CD14-positive monocyte (primary cell): ENCODE data around the gene TRAPPC2. TPM values are rescaled to one million over a fixed set of nuclear protein-coding genes. Genes with fewer than 3 reads are reported as not detected.

Experiments used
- DNase-seq, 3 donors: peaks; one replicate each; pipeline ENCODE4 v3.0.0-alpha.2; 2011 to 2022
- H2AFZ ChIP-seq: 2 replicates; pipeline ENCODE4 v1.6.0; 2012; ENCODE audit warnings: mild to moderate bottlenecking, low read depth, low read length, inconsistent platforms; ENCODE audit not compliant: insufficient read depth, poor library complexity, severe bottlenecking
- H3K27ac ChIP-seq, 2 donors: 1 replicate in 1 of 2; 2 replicates in 1 of 2; pipeline ENCODE4 v1.5.1; 2012 to 2013; ENCODE audit warnings: low read length in 2 of 2, control low read depth in 1 of 2, inconsistent platforms in 1 of 2, low read depth in 1 of 2, mild to moderate bottlenecking in 1 of 2
- H3K27me3 ChIP-seq, 2 donors: one replicate each; pipeline versions ENCODE4 v1.6.0 to v1.6.1; 2011 to 2013; ENCODE audit warnings: low read length in 2 of 2; ENCODE audit not compliant: control insufficient read depth in 2 of 2, insufficient read depth in 2 of 2
- H3K36me3 ChIP-seq, 2 donors: replicated peaks in 1 of 2; 1 replicate in 1 of 2; 2 replicates in 1 of 2; pipeline versions ENCODE4 v1.5.1 to v1.6.1; 2012 to 2013; ENCODE audit warnings: low read length in 2 of 2, control low read depth in 1 of 2, inconsistent platforms in 1 of 2, mild to moderate bottlenecking in 1 of 2; ENCODE audit not compliant: insufficient read depth in 2 of 2, control insufficient read depth in 1 of 2
- H3K4me1 ChIP-seq, 2 donors: 1 replicate in 1 of 2; 2 replicates in 1 of 2; pipeline versions ENCODE4 v1.5.1 to v1.6.1; 2012 to 2013; ENCODE audit warnings: low read length in 2 of 2, control low read depth in 1 of 2, inconsistent platforms in 1 of 2, mild to moderate bottlenecking in 1 of 2, moderate library complexity in 1 of 2; ENCODE audit not compliant: insufficient read depth in 2 of 2, control insufficient read depth in 1 of 2
- H3K4me2 ChIP-seq: replicated peaks from 2 replicates; pipeline ENCODE3; 2012; ENCODE audit warnings: low read length, moderate library complexity, mild to moderate bottlenecking; ENCODE audit not compliant: poor library complexity, severe bottlenecking; ENCODE audit errors: extremely low read depth
- H3K4me3 ChIP-seq, 3 experiments: fragments of 200-600 bp in 1 of 3; sonication (generic) in 1 of 3; replicated peaks in 1 of 3; 1 replicate in 2 of 3; 2 replicates in 1 of 3; pipeline ENCODE4 v1.5.1; 2011 to 2013; ENCODE audit warnings: low read length in 3 of 3, mild to moderate bottlenecking in 3 of 3, control low read depth in 2 of 3, low read depth in 2 of 3, inconsistent platforms in 1 of 3, moderate library complexity in 1 of 3
- H3K79me2 ChIP-seq: 2 replicates; pipeline ENCODE4 v1.6.0; 2012; ENCODE audit warnings: mild to moderate bottlenecking, control low read depth, inconsistent platforms, low read length, moderate library complexity; ENCODE audit not compliant: insufficient read depth
- H3K9ac ChIP-seq: 2 replicates; pipeline ENCODE4 v1.6.0; 2017; ENCODE audit warnings: low read length, mild to moderate bottlenecking; ENCODE audit not compliant: insufficient read depth, poor library complexity, severe bottlenecking
- H3K9me3 ChIP-seq, 2 donors: replicated peaks in 1 of 2; 1 replicate in 1 of 2; 2 replicates in 1 of 2; pipeline versions ENCODE4 v1.5.1 to v1.6.1; 2012 to 2013; ENCODE audit warnings: low read length in 2 of 2, control low read depth in 1 of 2; ENCODE audit not compliant: control insufficient read depth in 1 of 2, insufficient read depth in 1 of 2
- H4K20me1 ChIP-seq: 2 replicates; pipeline ENCODE4 v1.6.0; 2012; ENCODE audit warnings: mild to moderate bottlenecking, low read length, control low read depth, moderate library complexity; ENCODE audit not compliant: insufficient read depth
- H3K27ac Mint-ChIP-seq, 7 donors: one replicate each; pipeline ENCODE4 v1.8.0; 2020; ENCODE audit warnings: mild to moderate bottlenecking in 7 of 7, mixed read lengths in 7 of 7, moderate library complexity in 6 of 7, inconsistent platforms in 2 of 7
- H3K27me3 Mint-ChIP-seq, 3 donors: one replicate each; pipeline ENCODE4 v1.8.0; 2021 to 2022; ENCODE audit warnings: low read depth in 3 of 3, mild to moderate bottlenecking in 3 of 3, mixed read lengths in 3 of 3, moderate library complexity in 3 of 3, inconsistent platforms in 1 of 3
- H3K36me3 Mint-ChIP-seq, 2 donors: one replicate each; pipeline ENCODE4 v1.8.0; 2020; ENCODE audit warnings: mixed read lengths in 2 of 2, inconsistent platforms in 1 of 2, mild to moderate bottlenecking in 1 of 2
- H3K4me1 Mint-ChIP-seq: one replicate; pipeline ENCODE4 v1.8.0; 2020; ENCODE audit warnings: mild to moderate bottlenecking, mixed read lengths
- H3K4me3 Mint-ChIP-seq, 2 donors: one replicate each; pipeline ENCODE4 v1.8.0; 2020; ENCODE audit warnings: mild to moderate bottlenecking in 2 of 2, mixed read lengths in 2 of 2, moderate library complexity in 1 of 2
- H3K9me3 Mint-ChIP-seq, 7 donors: one replicate each; pipeline ENCODE4 v1.8.0; 2020 to 2022; ENCODE audit warnings: mixed read lengths in 7 of 7, mild to moderate bottlenecking in 6 of 7, moderate library complexity in 6 of 7, inconsistent platforms in 2 of 7
- WGBS: methylation state at CpG from one replicate; pipeline ENCODE4 v1.1.5; 2013; ENCODE audit warnings: missing lambda C conversion rate; ENCODE audit not compliant: insufficient coverage; 5-methylcytosine and 5-hydroxymethylcytosine counted together
- intact Hi-C, 2 donors: fragments of 100-400 bp; cut with micrococcal nuclease; formaldehyde crosslinking; loops; one replicate each; pipeline versions ENCODE4 v1.15.0 to v1.15.1; 2023
- polyA plus RNA-seq, 3 donors: library from polyadenylated mRNA; depleted of rRNA in 1 of 3; unstranded in 2 of 3; stranded (reverse) in 1 of 3; fragments of 300-500 nt in 2 of 3; fragments of >200 nt in 1 of 3; fragmentation: Illumina TruSeq in 2 of 3; gene quantifications; 1 replicate in 2 of 3; 2 replicates in 1 of 3; pipeline ENCODE4 v1.2.3, GENCODE V29; 2012 to 2021
- TF ChIP-seq, protein P1 (sequence below): fragments of 200-600 bp; IDR thresholded peaks from one replicate; pipeline ENCODE4 v1.8.0; 2022; ENCODE audit warnings: antibody characterized with exemption, mild to moderate bottlenecking

TRAPPC2 gene
- polyA plus RNA-seq, 3 donors = 10.6 to 18.3 (median 12.2) TPM

DNA sequence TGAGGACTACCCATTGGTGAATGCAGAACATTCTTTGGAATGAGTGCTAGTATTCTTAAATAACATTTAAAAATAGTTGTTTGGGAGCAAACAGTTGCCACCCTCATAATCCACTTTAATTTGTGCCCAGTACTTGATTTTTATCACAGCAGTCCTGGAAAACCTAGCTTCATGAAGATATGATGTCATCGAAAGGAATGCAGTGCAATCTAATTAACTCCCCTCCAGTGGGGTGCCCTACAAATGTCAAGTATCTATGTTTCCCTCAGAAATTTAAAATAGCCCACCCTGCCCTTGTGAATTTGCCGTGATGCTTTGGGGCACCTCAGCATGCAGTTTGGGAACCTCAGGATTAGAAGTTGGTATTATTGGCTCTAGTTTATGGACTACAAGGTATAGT, 40.1 kb downstream of the TRAPPC2 start:
- peaks cover 0 to 23% (median 0%) of the 10 kb centered on the region in 3 donors for H3K27me3 Mint-ChIP-seq
- no peak for DNase-seq
- peaks cover 0 to 5% (median 0%) of the 10 kb centered on the region in 7 donors for H3K9me3 Mint-ChIP-seq
- peaks cover 0 to 3% of the 10 kb centered on the region in 2 donors for H3K36me3 Mint-ChIP-seq
- Histone ChIP-seq H3K4me3 (no peak overlapping the region), H3K9me3 (no peaks in the 10 kb centered on the region), H3K27me3 (peaks cover 0 to 7% of the 10 kb centered on the region in 2 donors), H3K27ac (peak overlapping the region in 1 of 2 donors; percentile 45), H4K20me1 (peaks cover 72% of the 10 kb centered on the region), H3K9ac (no peak overlapping the region), H2AFZ (no peak overlapping the region), H3K4me1 (peaks cover 85% of the 10 kb centered on the region in 2 donors), H3K79me2 (peaks cover 99% of the 10 kb centered on the region), H3K36me3 (no peaks in the 10 kb centered on the region), H3K4me2 (no peak overlapping the region)
- TF ChIP-seq, protein P1, sequence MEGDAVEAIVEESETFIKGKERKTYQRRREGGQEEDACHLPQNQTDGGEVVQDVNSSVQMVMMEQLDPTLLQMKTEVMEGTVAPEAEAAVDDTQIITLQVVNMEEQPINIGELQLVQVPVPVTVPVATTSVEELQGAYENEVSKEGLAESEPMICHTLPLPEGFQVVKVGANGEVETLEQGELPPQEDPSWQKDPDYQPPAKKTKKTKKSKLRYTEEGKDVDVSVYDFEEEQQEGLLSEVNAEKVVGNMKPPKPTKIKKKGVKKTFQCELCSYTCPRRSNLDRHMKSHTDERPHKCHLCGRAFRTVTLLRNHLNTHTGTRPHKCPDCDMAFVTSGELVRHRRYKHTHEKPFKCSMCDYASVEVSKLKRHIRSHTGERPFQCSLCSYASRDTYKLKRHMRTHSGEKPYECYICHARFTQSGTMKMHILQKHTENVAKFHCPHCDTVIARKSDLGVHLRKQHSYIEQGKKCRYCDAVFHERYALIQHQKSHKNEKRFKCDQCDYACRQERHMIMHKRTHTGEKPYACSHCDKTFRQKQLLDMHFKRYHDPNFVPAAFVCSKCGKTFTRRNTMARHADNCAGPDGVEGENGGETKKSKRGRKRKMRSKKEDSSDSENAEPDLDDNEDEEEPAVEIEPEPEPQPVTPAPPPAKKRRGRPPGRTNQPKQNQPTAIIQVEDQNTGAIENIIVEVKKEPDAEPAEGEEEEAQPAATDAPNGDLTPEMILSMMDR = no peak
- H3K27ac Mint-ChIP-seq = no peak overlapping the region
- H3K4me3 Mint-ChIP-seq = no peak overlapping the region
- intact Hi-C loops = loop anchor here (5.0 to 10.0 kb wide), 2 partner anchors 42 to 1180 kb away; partner anchors contain the start of genes FANCB (in 1 of the 2), MOSPD2 (in 1 of the 2) and TCEANC (in 1 of the 2)
- WGBS = no CpG with 5 or more reads among the region's 2 CpGs
- H3K4me1 Mint-ChIP-seq = peaks cover 72% of the 10 kb centered on the region

DNA sequence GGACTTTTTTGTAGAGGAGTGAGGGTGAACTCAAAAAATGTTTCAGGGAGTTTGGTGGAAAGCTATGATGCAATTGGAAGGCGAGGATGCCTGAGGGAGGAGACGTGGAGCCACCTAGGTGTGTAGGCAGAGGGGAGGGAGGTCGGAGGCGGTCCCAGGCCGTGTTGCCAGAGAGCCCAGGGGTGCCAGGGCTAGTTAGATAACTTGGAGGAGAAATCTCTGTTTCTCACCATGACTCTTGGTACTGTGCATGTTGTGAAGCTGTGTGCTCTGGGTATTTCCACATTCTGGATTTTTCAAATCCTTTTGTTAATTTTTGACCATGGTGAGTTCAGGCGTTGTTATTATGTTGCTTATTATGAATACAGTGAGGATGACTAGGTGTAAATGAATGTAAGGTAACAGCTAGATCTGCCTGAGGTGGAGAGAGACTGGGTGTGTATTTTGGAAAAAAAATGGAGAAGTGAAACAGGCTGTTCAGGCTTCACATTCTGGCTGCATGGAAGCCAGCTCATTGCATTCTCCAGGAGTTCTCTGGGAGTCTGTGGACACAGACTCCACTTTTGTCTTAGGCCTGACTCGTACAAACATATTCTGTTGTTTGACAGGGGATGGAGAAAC, 41.0 kb downstream of the TRAPPC2 start:
- peaks cover 76% of the 10 kb centered on the region in 2 donors for H3K4me1 ChIP-seq

More for the DNA sequence above, 41.0 kb downstream of the TRAPPC2 start:
- Histone ChIP-seq H3K27me3 (peaks cover 0 to 8% of the 10 kb centered on the region in 2 donors), H4K20me1 (peaks cover 63% of the 10 kb centered on the region), H3K4me3 (no peak overlapping the region), H3K36me3 (no peaks in the 10 kb centered on the region), H3K4me2 (peak overlapping the region; percentile 20), H3K9ac (no peak overlapping the region), H3K27ac (peak overlapping the region; percentile 44 to 46), H2AFZ (no peak overlapping the region), H3K79me2 (peaks cover 99% of the 10 kb centered on the region), H3K9me3 (no peaks in the 10 kb centered on the region)
- DNase-seq = peak in 2 of 3 donors; percentile 51 to 58
- WGBS = 17% methylated on average over 1 of the region's 7 CpGs
- Mint-ChIP-seq H3K9me3 (peaks cover 0 to 6% (median 0%) of the 10 kb centered on the region in 7 donors), H3K27me3 (peaks cover 0 to 32% (median 0%) of the 10 kb centered on the region in 3 donors), H3K36me3 (peaks cover 0 to 3% of the 10 kb centered on the region in 2 donors), H3K4me3 (peak overlapping the region in 1 of 2 donors; percentile 54), H3K4me1 (peaks cover 64% of the 10 kb centered on the region), H3K27ac (peak overlapping the region; percentile 8 to 81 (median 64))
- intact Hi-C loops = loop anchor here (5.0 to 10.0 kb wide), 2 partner anchors 41 to 1181 kb away; partner anchors contain the start of genes FANCB (in 1 of the 2), MOSPD2 (in 1 of the 2) and TCEANC (in 1 of the 2)
- TF ChIP-seq, protein P1 = no peak
